NCI-H748 (cell line): ENCODE results near the gene CDKL1.
"Not testable (repeated sequence)": the region's sequence is repeated elsewhere in the genome, so short reads cannot be mapped to it uniquely, and the experiment has no call there.

Experiments
- DNase-seq: peaks from one replicate; lab custom pipeline; 2025; ENCODE audit not compliant: unreplicated experiment; lab: John Stamatoyannopoulos, UW

Gene CDKL1

DNA sequence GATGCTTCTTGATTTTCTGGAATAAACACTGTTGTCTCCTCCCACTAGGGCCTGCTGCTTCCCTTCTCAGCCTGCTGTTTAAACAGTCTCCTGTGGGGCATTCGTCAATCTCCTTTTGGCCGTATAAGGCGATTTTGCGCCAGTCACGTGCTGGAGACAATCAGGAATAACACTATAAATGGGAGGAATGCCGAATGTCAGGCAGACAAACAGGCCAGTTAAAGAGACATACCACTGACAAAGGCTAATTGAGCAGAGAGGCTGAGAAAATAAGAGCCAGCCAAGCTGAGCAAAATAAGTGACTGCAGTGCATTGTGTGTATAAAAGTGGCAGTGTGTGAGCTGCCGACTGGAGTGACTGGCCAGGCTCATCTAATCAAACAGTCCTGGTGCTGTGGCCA lies 61.3 kb downstream of the CDKL1 start:
- DNase-seq: peak; percentile 96

DNA sequence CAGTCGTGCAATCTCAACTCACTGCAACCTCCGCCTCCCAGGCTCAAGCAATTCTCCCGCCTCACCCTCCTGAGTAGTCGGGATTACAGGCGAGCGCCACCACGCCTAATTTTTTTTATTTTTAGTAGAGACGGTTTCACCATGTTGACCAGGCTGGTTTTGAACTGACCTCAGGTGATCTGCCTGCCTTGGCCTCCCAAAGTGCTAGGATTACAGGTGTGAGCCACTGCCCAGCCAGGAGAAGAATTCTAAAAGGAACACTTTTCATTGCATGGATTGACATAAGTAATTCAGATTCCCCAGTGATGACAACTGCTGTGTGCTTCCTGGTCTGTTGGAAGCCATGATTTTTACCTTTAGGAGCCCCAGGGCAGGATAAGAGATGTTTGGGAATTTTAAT lies 62.5 kb downstream of the CDKL1 start:
- no peak for DNase-seq

DNA sequence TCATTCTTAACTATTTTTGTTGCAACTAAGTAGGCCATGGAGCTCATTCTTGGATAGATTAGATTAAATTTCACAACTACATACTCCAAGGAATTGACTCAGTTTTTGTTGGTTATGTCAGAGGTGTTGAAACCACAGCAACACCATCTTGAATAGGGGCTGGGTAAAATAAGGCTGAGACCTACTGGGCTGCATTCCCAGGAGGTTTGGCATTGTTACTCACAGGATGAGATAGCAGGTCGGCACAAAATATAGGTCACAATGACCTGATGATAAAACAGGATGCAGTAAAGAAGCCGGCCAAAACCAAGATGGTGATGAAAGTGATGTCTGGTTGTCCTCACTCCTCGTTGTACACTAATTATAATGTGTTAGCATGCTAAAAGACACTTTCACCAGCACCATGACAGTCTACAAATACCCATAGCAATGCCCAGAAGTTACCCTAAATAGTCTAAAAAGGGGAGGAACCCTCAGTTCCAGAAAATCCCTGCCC lies 63.6 kb downstream of the CDKL1 start:
- no peak for DNase-seq

DNA sequence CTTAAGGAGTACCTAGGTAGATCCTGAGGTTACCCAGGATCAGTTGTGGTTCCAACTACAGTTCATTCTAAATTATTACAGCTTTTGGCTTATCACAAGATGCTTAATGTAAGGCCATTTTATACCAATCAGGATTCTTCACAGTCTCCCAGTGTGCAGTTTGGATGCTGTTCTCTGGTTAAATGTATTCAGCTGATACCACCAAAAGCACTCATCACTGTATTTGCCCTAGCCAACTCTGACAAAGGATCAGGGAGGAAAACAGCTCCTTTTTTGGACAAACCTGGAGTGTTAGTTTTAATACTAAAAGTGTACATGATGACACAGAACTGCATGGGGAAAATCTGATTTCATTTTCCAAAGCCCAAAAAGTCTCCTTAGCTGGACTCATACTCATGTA lies 65.1 kb downstream of the CDKL1 start:
- no peak for DNase-seq

DNA sequence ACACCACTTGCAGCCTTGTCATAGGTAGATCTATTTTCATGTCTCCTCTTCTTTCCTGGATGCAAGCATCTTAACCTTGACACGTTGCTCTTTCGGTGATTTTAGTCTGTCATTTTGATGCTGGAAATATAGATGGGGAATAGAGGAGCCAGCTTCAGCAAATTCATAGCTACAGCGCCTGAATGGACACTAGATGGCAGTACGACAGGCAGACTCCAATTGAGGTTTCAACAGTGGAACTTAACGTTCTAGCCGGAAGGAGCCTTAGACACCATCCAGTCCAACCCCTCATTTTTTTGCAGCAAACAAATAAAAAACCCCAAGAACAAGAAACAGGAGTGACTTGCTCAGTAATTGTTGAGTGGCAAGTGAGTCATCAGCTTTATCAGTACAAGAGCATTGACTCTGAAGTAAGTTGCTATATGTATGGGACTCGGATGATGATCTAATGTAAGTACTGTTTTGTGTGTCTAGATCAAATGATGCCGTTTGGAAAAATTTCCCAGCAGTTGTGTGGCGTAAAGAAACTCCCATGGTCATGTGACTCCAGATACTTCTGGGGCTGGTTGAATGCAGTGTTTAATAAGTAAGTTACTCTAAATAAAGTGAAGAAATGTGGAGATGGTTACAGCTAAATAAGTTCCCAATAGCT lies 75.5 kb downstream of the CDKL1 start:
- DNase-seq: peak; percentile 84

DNA sequence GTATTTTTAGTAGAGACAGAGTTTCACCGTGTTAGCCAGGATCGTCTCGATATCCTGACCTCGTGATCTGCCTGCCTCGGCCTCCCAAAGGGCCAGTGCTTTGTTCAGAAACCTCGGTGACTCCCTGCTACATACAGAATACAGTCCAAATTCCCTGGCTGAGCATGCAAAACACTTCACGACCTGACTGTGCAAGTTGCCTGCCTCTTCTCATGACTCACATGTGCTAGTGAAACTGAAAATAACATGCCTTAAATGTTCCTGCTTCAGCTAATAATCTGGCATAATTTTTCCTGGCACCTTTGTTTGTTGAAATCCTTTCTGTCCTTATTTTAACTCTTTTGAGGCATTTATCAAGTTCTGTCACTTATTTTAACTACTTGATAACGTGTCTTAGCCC lies 76.4 kb downstream of the CDKL1 start:
- no peak for DNase-seq

DNA sequence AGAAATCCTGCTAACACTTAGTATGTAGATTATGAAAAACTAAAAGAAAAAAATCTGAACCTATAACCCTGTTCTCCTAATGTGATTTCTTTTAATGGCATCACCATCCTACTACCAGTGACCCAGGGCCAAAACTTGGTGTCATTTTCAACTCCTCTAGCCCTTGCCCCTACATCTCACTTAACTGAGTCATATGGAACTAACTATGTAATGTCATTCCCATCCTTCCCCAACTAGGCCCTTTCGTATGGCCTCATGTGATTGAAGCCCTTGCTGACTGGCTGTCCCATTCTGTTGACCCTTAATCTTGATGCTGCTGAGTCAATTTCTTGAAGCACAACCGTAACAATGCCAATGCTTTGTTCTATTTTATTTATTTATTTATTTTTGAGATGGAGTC lies 77.0 kb downstream of the CDKL1 start:
- DNase-seq: no peak

DNA sequence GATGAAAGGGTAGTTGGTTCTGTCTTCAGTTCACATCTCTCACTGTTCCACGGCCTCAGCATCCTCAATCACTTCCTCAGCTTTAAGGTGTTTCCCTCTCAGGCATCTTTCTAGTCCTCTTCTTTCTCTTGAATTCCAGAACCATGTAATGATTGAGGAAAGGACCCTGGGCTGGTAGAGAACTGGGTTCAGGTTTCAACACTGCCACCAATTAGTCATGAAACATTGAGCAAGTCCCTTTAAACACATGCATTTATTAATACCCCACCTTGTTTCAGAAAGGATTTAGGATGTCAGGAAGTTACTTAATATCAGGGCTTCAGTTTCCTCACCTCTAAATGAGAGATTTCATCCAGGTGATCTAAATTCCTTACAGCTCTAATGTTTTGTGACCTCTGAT lies 77.4 kb downstream of the CDKL1 start:
- no peak for DNase-seq

DNA sequence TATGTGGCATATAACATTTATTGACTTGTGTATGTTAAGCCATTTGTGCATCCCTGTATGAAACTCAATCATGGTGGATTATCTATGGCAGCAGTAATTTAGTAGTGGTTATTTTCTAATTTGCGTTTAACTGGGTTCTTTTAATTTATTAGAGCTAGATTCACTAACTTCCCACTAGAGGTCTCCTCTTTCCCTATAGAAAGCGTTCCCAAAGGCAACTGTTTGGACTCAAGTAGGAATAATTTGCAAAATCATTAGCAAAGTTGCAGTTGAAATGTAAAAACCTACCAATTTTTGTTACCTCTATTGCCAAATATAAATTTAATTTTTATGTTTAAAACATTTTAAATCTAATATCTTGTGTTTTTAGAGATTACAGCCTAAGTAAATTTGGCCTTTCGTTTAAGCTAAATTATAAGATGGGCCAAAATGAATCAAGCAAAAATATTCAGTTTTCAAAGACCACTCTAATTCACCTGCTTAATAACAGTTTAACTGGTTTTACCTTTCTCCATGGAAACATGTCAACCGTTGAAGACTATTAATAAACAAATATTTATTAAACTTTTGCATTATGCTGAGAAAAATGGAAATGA lies 78.6 kb downstream of the CDKL1 start:
- peak; percentile 40 for DNase-seq

DNA sequence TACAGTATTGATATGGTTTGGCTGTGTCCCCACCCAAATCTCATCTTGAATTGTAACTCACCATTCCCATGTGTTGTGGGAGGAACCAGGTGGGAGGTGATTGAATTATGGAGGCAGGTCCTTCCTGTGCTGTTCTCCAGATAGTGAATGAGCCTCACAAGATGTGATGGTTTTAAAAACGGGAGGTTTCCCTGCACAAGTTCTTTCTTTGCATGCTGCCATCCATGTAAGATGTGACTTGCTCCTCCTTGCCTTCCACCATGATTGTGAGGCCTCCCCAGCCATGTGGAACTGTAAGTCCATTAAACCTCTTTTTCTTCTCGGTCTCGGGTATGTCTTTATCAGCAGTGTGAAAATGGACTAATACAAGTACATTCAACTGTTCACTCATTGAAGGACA lies 82.6 kb downstream of the CDKL1 start:
- not testable (repeated sequence) for DNase-seq

DNA sequence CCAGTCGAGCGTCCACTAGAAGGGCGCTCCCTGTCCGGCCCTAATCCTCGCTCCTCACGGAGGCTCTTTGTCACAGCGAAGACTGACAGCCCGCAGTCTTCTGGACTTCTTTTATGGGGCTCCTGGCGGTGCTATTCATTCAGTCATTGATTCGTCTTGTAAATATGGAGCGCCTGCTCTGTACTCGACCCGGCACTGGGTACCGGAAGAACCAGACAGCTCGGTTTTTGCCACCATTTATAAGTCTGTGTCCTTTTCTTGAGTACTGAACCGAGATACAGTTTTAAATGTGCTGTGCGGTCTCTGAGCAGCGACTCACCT lies 84.0 kb downstream of the CDKL1 start:
- no peak for DNase-seq

DNA sequence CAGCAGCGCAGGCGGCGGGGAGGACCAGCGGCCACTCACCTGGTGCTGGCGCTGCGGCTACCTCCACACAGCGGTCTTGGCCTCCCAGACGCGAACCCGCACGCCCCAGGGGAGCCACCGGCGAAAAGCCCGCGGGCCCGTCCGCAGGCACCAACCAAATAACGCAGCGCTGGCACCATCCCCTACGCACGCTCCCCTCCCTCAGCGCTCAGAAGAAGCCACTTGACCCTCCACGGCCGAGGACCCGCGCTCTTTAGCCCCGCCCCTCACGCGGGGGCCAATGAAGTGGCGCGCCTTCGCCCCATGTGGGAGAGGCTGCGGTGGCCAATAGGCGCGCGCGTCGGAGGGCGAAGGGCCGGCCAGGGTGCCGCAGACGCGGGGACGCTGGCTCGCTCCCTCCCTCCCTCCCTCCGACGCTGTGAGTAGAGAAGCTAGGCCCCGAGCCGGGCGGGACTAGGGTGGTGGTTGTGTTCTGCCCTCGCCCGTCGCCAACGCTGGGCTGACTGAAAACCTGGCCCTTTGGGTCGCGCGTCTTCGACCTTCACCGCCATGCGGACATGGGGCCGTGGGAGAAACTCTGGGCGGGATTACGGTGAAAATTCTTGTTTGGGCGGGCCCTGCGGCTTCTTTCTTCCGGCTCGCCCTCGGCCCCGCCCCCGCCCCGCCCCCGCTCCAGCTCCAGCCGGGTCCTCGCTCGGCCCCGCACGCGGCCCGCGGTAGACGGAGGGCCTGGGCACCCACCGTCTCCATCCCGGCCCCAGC lies 84.5 kb downstream of the CDKL1 start, which contains the start of the genes DMAC2L and L2HGDH:
Gene DMAC2L (plus strand): TSS at position 353 of the 762 bp plus-strand sequence. CDS start 9,164 bp downstream, outside the sequence.
Gene L2HGDH (minus strand): TSS at position 258 of the 762 bp plus-strand sequence. CDS start 79 bp downstream, at position 179.
- peak; percentile 97 for DNase-seq

DNA sequence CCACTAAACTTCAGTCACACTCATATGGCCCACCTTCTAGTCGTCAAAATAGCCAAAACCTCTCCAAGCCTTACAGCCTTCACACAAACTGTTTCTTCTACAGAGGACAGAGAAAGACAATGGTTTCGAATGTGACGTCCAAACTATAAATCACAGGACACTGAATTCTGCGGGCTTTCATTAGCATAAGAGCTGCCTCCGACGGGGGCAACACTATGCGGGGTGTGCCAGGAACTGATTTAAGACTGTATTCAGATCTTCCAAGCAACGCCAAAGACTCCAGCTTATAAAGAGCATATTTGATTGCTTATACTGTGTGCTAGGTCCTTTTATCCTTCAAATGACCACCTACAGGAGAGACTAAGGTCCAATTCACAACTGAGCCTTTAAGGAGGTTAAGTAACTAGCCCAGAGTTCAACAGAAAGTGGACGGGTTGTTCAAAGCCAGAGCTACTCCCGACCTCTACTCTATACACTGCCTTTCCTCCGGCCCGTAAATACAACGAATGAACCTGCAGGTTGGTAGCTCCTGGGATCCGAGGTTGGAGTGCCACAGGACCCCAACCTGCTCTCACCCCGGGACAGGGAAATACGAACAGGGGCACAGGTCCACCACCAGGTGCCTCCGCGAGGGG lies 85.2 kb downstream of the CDKL1 start:
- peak; percentile 63 for DNase-seq

DNA sequence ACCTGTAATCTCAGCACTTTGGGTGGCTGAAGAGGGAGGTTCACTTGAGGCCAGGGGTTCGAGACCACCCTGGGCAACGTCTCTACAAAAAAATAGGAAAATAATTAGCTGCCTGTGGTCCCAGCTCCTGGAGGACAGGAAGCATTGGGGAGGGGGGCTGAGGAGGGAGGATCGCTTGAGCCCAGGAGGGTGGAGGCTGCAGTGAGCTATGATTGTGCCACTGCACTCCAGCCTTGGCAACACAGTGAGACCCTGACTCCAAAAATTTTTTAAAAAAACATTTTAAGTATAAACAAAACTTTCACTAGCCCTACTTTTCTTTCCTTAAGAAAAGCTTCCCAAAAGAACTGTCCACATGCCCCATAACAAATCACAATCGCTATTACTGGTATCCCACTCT lies 86.2 kb downstream of the CDKL1 start:
- DNase-seq: no peak

DNA sequence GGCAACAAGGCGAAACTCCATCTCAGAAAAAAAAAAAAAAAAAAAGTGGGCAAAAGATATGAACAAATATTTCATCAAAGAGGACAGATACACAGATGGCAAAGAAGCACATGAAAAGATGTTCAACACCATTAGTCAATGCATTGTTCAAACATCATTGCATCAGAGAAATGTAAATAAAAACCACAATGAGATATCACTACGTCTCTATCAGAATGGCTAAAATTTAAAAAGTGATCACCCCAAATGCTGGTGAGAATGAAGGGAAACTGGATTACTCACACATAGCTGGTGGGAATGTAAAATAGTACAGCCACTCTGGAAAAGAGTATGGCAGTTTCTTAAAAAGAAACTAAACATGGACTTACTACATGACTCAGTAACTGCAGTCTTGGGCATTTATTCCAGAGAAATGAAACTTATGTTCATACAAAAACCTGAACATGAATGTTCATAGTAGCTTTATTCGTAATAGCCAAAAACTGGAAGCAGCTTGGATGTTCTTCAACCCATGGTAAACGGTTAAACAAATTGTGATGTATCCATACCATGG lies 88.2 kb downstream of the CDKL1 start:
- DNase-seq: no peak

DNA sequence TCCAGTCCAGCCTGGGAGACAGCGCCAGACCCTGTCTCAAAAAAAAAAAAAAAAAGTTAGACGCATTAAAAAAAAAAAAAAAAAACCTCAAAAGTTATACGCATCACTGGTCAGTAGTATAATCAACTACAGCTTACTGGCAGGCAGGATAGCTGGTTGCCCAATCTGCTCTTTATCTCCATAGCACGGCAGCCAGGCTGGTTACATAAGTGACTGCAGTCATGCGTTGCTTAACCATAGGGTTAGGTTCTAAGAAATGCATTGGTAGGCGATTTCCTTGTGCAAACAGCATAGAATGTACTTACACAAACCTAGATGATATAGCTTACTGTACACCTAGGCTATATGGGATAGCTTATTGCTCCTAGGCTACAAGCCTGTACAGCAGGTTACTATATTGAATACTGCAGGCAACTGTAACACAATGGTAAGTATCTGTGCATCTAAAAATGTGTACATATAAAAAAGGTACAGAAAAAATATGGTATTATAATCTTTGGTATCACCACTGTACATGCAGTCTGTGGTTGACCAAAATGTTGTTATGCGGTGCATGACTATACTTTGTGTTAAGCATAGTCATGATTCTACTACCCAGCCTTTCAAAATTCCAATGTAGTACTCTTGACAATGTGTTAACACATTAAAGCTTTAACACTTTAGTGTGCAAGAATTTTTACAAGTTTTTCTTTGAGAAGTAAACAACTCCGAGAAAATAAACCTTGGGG lies 92.8 kb downstream of the CDKL1 start:
- DNase-seq: no peak

DNA sequence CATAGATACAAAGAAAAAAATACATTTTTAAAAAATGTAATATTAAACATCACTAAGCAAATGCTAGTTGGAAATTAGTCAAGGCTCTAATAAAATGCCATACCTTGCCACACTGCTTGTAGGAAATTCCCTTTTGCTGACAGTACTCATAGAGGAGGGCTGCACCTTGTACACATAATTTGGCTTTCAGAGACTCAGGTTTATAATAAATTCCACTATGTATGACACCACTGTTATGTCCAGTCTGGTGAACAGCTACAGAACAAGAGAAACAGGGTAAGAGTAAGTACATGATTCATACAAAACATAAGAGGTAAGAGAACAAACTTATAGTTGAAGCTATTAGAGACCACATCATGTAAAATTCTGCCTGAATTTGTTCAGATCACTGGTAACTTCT lies 94.8 kb downstream of the CDKL1 start:
- no peak for DNase-seq

DNA sequence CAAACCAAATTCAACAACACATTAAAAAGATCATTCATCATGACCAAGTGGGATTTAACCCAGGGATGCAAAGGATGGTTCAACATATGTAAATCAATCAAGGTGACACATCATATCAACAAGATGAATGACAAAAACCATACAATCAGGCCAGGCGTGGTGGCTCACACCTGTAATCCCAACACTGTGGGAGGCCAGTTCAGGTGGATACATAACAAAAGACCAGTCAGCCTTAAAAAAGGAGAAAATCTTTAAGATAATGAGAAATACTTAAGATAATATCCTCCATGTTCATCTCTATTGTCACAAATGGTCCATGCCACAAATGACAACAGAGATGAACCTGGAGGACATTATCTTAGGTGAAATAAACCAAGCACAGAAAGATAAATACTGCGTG lies 97.1 kb downstream of the CDKL1 start:
- DNase-seq: no peak

DNA sequence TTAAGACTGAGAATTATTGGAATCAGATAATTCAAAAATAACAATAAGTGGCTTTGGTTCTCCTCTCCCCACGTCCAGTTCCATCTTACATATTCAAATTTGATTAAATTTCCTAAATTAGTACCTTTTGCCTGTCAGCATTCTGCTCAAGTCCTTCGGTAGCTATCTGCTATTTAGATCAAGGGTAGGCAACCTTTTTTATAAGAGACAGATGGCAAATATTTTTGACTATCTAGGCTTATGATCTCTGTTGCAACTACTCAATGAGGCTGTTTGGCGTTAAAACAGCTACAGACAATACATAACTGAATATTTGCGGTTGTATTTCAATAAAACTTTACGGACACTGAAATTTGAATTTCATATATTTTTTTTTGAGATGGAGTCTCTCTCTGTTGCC lies 106.4 kb downstream of the CDKL1 start:
- DNase-seq: no peak

DNA sequence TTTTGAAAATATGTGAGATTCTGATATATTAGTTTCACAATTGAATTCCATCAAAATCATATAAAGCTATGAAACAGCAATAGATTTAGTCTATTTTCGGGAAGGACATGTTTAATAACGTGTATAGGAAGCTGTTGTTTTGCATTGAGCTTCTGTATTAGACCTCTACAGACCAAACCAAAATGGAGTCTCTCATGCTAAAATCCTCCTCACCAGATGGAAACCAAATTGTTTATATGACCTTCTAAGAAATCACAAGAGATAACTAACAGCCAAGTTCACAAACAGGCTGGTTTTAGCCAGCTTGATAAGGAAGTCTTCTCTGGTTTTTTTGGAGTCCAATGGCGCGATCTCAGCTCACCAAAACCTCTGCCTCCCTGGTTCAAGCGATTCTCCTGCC lies 108.5 kb downstream of the CDKL1 start:
- DNase-seq: no peak

DNA sequence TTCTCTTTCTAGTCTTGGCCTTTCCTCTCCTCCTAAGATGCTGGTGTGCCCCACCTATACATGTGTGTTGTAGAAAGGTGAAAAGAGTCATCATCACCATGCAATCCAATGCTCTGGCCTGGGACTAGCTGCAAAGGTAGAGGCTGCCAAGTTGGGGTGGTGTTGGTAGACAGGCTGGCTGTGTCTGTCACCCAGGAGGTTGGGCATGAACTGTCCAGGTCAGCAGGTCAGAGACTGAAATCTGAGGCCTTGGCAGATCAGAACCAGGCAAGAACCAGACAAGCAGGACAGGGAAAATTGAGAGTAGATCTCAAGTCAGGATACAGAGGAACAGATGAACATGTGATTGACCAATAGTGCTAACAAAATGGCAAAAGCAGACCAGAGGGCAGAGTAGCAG lies 110.8 kb downstream of the CDKL1 start:
- DNase-seq: no peak
